ENCODE data around the gene OCEL1. TPM values are rescaled to one million over a fixed set of nuclear protein-coding genes. Genes with fewer than 3 reads are reported as not detected.

The OCEL1 gene
- polyA plus RNA-seq, 2 of the 4 experiments (the other 2 are of a cell fraction) = 5.5 to 9.2 TPM

DNA sequence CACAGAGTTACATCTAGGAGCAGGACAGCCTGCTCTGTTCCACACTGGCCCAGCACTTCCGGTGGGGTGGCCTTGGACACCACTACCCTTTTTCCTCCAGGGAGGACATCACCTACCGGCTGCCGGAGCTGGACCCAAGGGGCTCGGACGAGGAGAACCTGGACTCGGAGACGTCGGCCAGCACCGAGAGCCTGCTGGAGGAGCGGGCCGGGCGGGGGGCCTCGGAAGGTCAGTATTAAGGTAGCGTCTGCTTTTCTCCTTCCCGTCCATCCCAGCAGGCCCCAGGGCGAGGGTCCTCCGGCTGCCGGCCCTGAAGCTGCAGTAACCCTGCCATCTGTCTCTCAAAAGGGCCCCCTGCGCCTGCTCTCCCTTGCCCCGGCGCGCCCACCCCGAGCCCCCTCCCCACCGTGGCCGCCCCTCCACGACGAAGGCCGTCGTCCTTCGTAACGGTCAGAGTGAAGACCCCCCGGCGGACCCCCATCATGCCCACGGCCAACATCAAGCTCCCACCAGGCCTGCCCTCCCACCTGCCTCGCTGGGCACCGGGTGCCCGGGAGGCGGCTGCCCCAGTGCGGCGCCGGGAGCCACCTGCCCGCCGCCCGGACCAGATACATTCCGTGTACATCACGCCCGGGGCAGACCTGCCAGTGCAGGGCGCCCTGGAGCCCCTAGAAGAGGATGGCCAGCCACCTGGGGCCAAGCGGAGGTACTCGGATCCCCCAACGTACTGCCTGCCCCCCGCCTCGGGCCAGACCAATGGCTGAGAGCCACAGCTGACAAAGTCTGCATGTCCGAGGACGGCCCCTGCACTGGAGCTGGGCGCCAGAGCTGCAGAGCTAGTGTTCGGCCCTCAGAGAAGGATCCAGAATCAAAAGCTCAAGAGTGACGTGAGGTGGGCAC lies 14.2 kb upstream of the OCEL1 start:
- CTCF ChIA-PET = no interaction called here
- H3K9me3 ChIP-seq = no peaks in the 10 kb centered on the region
- H3K4me1 ChIP-seq = peaks cover 9% of the 10 kb centered on the region; the same call in 1 of the 3 replicates
- ATAC-seq = no peak
- POLR2A ChIA-PET = no interaction called here
- H3K27ac ChIP-seq = no peak overlapping the region
- 95% methylated on average over 21 of the region's 58 CpGs for WGBS (ENCODE audit: missing lambda C conversion rate)
- no peak for TF ChIP-seq FOSB (CRISPR knock-in tag; IDR thresholded peaks at IDR 0.05)
- TF ChIP-seq, protein P1, sequence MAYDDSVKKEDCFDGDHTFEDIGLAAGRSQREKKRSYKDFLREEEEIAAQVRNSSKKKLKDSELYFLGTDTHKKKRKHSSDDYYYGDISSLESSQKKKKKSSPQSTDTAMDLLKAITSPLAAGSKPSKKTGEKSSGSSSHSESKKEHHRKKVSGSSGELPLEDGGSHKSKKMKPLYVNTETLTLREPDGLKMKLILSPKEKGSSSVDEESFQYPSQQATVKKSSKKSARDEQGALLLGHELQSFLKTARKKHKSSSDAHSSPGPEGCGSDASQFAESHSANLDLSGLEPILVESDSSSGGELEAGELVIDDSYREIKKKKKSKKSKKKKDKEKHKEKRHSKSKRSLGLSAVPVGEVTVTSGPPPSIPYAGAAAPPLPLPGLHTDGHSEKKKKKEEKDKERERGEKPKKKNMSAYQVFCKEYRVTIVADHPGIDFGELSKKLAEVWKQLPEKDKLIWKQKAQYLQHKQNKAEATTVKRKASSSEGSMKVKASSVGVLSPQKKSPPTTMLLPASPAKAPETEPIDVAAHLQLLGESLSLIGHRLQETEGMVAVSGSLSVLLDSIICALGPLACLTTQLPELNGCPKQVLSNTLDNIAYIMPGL (CRISPR knock-in tag; IDR thresholded peaks at IDR 0.05; ENCODE audit: borderline replicate concordance) = no peak
- no peak for TF ChIP-seq POLR2AphosphoS2 (conservative IDR thresholded peaks at IDR 0.05; ENCODE audit: low read length)
- TF ChIP-seq CHD2 (IDR thresholded peaks at IDR 0.05; ENCODE audit: low read length, partially characterized antibody) = no peak
- no peak for TF ChIP-seq KDM5A (IDR thresholded peaks at IDR 0.05)
- no peak overlapping the region for H3K4me2 ChIP-seq
- no peak overlapping the region for H3K4me3 ChIP-seq
- no peak for FAIRE-seq
- no peak for DNase-seq (ENCODE audit: low read depth in 1 of 2, low spot score in 1 of 2)

DNA sequence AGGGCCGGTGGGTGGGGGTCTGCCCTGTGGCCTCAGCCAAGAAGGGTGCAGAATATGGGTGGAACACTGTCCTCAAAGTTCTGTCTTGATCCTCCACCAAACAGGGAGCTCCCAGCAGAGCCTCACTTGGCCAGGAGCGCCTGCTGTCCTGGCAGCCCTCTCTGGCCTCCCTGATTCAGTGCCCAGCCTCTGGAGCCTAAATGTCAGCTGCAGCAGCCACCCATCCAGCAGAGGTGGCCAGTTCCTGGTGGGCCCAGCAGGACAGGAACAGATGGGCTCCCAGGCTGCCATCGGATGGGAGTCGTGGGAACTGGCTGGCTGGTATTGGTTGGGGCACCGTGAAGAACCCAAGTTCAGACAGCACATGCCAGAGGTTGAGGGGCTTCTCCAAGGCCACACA lies 12.7 kb upstream of the OCEL1 start:
- POLR2A ChIA-PET = no interaction called here
- CTCF ChIA-PET = interaction anchor here (1.1 to 1.6 kb wide), 2 partner anchors 9 to 22 kb away, joined by 4 read pairs; no protein-coding TSS in a partner anchor
- H3K9me3 ChIP-seq = no peaks in the 10 kb centered on the region
- ATAC-seq = no peak
- H3K4me3 ChIP-seq = no peak overlapping the region
- WGBS (ENCODE audit: missing lambda C conversion rate) = 90% methylated on average over 3 of the region's 5 CpGs
- no peak overlapping the region for H3K27ac ChIP-seq
- TF ChIP-seq PHF8 (IDR thresholded peaks at IDR 0.05; ENCODE audit: borderline replicate concordance, low read depth) = no peak
- TF ChIP-seq ZFP36 (IDR thresholded peaks at IDR 0.05; ENCODE audit: borderline replicate concordance, partially characterized antibody) = no peak
- TF ChIP-seq, protein P2, sequence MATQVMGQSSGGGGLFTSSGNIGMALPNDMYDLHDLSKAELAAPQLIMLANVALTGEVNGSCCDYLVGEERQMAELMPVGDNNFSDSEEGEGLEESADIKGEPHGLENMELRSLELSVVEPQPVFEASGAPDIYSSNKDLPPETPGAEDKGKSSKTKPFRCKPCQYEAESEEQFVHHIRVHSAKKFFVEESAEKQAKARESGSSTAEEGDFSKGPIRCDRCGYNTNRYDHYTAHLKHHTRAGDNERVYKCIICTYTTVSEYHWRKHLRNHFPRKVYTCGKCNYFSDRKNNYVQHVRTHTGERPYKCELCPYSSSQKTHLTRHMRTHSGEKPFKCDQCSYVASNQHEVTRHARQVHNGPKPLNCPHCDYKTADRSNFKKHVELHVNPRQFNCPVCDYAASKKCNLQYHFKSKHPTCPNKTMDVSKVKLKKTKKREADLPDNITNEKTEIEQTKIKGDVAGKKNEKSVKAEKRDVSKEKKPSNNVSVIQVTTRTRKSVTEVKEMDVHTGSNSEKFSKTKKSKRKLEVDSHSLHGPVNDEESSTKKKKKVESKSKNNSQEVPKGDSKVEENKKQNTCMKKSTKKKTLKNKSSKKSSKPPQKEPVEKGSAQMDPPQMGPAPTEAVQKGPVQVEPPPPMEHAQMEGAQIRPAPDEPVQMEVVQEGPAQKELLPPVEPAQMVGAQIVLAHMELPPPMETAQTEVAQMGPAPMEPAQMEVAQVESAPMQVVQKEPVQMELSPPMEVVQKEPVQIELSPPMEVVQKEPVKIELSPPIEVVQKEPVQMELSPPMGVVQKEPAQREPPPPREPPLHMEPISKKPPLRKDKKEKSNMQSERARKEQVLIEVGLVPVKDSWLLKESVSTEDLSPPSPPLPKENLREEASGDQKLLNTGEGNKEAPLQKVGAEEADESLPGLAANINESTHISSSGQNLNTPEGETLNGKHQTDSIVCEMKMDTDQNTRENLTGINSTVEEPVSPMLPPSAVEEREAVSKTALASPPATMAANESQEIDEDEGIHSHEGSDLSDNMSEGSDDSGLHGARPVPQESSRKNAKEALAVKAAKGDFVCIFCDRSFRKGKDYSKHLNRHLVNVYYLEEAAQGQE (IDR thresholded peaks at IDR 0.05) = no peak
- TF ChIP-seq NPAS2 (CRISPR knock-in tag; IDR thresholded peaks at IDR 0.05; ENCODE audit: borderline replicate concordance) = no peak
- no peak for TF ChIP-seq POLR2A (IDR thresholded peaks at IDR 0.05; ENCODE audit: low read length)
- no peak for TF ChIP-seq TP53 (CRISPR knock-in tag; IDR thresholded peaks at IDR 0.05)
- no peak for TF ChIP-seq CBX2 (IDR thresholded peaks at IDR 0.05; ENCODE audit: borderline replicate concordance, low read depth)
- TF ChIP-seq ZC3H11A (IDR thresholded peaks at IDR 0.05) = no peak
- TF ChIP-seq, protein P3, sequence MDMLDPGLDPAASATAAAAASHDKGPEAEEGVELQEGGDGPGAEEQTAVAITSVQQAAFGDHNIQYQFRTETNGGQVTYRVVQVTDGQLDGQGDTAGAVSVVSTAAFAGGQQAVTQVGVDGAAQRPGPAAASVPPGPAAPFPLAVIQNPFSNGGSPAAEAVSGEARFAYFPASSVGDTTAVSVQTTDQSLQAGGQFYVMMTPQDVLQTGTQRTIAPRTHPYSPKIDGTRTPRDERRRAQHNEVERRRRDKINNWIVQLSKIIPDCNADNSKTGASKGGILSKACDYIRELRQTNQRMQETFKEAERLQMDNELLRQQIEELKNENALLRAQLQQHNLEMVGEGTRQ (IDR thresholded peaks at IDR 0.05) = no peak
- no peak for TF ChIP-seq HDAC2 (IDR thresholded peaks at IDR 0.05)
- TF ChIP-seq, protein P4, sequence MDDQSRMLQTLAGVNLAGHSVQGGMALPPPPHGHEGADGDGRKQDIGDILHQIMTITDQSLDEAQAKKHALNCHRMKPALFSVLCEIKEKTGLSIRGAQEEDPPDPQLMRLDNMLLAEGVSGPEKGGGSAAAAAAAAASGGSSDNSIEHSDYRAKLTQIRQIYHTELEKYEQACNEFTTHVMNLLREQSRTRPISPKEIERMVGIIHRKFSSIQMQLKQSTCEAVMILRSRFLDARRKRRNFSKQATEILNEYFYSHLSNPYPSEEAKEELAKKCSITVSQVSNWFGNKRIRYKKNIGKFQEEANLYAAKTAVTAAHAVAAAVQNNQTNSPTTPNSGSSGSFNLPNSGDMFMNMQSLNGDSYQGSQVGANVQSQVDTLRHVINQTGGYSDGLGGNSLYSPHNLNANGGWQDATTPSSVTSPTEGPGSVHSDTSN (IDR thresholded peaks at IDR 0.05) = no peak
- TF ChIP-seq, protein P5, sequence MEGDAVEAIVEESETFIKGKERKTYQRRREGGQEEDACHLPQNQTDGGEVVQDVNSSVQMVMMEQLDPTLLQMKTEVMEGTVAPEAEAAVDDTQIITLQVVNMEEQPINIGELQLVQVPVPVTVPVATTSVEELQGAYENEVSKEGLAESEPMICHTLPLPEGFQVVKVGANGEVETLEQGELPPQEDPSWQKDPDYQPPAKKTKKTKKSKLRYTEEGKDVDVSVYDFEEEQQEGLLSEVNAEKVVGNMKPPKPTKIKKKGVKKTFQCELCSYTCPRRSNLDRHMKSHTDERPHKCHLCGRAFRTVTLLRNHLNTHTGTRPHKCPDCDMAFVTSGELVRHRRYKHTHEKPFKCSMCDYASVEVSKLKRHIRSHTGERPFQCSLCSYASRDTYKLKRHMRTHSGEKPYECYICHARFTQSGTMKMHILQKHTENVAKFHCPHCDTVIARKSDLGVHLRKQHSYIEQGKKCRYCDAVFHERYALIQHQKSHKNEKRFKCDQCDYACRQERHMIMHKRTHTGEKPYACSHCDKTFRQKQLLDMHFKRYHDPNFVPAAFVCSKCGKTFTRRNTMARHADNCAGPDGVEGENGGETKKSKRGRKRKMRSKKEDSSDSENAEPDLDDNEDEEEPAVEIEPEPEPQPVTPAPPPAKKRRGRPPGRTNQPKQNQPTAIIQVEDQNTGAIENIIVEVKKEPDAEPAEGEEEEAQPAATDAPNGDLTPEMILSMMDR (IDR thresholded peaks at IDR 0.05) = no peak
- no peak for TF ChIP-seq SMC3 (IDR thresholded peaks at IDR 0.05)
- no peak for TF ChIP-seq FOSL2 (IDR thresholded peaks at IDR 0.05)
- no peak for TF ChIP-seq FOSL2 (CRISPR knock-in tag; IDR thresholded peaks at IDR 0.05)
- TF ChIP-seq EP300 (IDR thresholded peaks at IDR 0.05) = no peak
- H3K4me1 ChIP-seq = peaks cover 9% of the 10 kb centered on the region; the same call in 1 of the 3 replicates
- no peak overlapping the region for H3K4me2 ChIP-seq
- DNase-seq (ENCODE audit: low read depth in 1 of 2, low spot score in 1 of 2) = no peak
- FAIRE-seq = no peak
